ENCODE results near the gene GRID1.
"Not testable (repeated sequence)": the region's sequence is repeated elsewhere in the genome, so short reads cannot be mapped to it uniquely, and the experiment has no call there.

GRID1 gene

DNA sequence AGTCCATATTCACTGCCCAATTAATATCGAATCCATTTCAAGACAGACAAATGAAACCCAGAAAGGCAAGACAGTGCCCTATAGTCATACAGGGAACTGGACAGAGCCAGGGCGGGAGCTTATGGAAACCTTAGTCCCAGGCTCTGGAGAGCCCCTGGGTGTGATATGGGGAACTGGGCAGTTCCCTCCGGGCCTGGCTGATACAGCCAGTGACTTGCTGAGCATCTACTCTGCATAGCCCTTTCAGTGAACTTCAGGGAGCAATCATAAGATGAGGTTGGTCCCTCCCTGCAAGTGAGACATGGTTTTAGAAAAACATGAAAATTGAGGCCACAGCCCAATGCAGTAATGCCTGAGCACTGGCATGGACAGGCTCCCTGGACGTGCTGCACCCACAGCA lies 241.9 kb downstream of the GRID1 start:
- DNase-seq = no peak

DNA sequence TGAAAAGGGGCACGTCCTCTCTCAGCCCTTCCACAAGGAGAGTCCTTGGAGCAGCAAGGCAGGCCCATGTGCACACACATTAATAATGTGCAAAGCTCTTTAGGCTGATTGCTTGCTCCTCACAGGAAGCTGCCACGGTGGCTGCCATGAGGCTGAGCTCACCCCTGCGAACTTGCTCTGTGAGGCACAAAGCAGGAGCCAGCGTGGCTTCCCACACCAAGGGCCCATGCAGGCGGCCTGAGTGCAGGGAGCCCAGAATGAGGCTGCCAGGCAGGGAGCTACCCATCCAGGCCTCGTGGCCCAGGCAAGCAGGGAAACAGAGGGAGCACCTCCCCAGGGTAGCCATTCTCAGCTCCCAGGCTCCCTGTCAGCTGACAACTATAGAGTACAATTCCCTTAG lies 242.9 kb downstream of the GRID1 start:
- DNase-seq = no peak

DNA sequence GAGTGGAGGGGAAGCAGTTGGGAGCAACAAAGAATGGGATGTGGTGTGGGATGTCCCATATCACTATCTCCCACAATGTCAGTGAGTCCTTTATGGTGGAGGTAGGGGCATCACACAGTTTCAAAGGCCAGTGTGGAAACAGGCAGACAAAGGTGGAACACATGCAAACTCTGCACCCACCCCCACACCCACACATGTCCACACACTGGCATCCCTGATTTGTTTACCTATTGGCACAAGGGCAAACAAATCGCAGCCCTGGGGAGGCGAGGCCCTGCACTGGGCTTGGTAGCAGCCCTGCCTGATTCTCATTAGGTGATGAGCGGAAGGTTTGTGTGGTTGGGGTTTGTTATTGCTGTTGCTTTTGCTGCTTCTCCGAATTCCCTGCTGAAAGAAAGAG lies 243.3 kb downstream of the GRID1 start:
- DNase-seq = no peak

DNA sequence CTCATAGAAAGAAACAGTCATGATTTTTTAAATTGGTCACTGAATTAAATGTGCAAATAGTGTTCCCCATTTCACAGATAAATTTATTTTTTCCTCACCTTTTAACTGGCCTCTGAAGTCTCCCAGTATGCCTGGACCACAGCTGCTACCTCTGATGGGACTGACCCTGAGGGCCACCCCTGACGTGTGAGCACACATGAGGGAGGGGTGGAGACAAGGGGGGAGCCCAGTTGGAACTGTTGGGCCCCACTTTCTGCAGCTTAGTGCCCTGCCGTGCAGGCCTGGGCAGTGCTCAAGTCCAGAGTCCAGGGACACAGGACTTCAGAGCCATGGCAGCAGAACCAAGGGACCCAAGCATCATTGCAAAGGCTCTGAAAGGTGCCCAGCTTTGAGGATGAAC lies 243.9 kb downstream of the GRID1 start:
- DNase-seq = no peak

DNA sequence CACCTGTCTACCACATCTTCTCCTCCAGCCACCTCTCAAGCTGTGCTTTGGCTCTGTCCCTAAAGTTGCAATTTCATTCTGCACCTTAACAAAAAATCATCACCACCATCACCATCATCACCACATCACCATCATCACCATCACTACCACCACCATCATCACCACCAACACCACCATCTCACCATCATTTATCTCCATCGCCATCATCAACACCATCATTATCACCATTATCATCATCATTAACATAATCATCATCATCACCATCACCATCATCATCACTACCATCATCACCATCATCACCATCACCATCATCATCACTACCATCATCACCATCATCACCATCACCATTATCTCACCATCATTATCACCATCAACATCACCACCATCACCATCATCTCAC lies 245.4 kb downstream of the GRID1 start:
- no peak for DNase-seq

DNA sequence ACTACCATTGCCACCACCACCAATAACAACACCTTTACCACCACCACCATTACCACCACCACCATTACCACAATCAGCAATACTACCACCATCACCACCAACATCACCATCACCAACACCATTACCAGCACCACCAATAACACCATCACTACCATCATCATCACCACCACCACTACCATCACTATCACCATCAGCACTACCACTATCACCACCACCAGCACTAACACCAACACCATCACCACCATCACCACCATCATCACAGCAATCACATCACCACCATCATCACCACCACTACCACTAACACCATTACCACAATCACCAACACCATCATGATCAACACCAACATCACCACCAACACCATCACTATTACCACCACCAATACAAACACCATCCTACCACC lies 249.5 kb downstream of the GRID1 start:
- no peak for DNase-seq

DNA sequence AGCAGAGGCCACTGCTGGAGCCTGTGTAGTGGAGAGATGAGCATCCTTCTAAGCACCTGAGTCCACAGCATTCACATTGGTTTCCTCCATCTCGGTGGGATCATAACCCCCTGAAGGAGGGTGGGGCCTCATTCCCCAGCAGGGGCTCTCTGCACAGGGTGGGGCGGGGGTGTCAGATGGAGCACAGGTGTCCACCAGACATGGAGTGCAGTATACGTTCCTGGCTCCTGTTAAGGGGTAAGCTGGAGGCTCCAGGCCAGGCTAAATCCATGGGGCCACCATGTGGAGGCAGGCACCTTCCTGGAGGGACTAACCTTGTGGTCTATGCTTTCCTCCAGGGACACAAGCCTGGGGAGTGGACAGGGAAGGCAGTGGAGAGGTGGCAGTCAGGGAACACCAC lies 252.6 kb downstream of the GRID1 start:
- no peak for DNase-seq

DNA sequence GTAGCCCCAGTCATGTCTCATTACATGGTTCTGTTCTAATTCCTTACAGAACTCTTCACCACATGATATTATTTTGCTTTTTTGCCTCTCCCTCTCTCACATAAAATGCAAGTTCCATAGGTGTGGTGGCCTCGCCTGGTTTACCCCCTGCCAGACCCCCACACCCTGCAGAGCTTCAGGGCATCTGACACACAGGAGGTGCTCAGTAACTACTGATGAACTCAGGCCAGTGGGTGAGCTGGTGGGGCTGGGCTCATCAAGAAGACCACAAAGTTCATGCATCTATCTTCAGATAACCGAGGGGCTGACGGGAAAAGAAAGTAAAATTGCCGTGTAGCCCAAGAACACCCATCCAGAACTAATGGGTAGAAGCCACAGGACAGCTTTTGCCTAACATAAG lies 253.1 kb downstream of the GRID1 start:
- DNase-seq = no peak

DNA sequence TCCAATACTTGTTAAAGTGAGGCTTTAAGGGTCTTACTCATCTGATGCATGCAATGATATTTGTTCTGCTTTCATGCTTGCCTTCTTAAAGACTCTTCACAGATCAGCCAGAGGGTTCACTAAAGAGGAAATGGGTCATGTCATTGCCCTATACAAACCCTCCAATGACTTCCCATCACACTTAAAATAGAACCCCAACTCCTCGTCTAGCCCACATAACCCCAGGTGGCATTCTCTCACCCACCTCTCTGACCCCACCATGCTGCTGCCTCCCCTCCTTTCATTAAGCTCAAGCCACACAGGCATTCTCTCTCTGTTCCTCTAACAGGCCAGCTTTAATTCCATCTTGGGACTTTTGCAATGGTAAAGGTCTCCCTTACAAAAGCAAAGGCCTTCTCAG lies 253.6 kb downstream of the GRID1 start:
- no peak for DNase-seq

DNA sequence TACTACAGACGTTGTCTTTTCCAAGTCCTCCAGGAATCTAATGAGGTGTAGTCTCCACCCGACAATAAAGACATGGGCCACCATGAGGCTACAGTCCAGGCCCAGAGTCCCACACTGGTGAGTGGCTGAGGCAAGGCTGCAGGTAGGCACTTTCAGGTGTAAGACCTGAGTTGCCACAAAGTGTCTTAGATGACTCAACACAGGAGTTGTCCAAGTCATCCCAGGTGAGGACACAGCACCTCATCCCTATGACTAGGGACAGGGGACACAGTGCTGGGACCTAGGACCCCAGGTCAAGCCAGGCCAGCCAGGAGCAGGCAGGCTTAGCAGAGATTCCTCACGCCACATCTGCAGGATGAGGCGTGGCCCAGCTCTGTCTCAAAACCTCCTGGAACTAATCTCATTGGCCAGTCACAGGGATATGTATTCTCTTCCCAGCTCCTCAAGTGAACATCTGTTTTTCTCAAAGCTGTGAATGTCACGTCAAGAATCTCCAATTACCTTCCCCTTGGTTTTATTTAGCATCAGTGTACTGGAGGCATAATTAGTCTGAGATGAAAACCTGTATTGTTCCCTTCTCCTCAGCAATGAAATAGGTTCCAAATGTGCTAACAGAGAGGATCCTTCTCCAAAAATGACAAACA lies 254.6 kb downstream of the GRID1 start:
- DNase-seq = no peak

DNA sequence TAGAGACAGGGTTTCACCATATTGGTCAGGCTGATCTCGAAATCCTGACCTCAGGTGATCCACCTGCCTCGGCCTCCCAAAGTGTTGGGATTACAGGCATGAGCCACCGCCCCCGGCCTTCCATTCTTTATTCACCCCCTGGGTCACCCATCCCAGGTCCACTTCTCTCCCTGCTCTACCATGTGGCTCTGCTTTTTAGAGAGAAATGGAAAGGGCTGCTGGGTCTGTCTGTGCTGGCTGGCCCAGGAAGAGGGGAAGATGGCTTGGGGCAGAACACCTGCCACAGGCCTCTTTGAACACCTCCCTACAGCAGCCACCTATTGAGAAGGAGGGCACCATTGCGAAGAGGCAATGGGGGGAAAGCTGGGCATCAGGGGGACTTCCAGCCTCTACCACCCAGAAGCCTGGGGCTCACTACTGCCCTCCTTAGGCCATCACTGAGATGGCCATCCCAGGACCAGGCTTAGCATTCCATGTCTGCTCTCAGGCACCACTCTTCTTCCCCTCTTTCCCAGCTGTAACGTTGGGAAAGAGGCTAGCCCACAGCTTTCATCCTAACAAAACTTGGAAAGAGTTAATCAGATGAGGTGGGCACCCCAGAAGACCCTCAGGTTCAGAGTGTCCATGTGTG lies 256.3 kb downstream of the GRID1 start:
- DNase-seq = no peak

DNA sequence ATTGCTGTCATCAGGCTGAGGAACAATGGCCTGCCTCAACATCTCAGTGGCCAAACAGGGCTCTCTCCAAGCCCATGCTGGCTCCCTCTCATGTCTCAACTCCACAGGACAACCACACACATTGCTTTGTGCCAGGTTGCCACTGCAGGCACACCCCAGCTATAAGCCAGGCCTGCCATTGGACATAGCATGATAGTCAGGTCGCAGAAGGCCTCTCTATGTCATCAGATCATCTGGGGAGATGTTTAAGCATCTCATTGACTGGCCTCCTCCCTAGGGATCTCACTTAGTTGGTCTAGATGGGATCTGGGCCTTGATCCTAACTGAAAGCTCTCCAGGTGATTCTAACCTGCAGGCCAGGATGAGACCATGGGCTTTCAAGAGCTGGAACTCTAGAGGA lies 257.2 kb downstream of the GRID1 start:
- no peak for DNase-seq

DNA sequence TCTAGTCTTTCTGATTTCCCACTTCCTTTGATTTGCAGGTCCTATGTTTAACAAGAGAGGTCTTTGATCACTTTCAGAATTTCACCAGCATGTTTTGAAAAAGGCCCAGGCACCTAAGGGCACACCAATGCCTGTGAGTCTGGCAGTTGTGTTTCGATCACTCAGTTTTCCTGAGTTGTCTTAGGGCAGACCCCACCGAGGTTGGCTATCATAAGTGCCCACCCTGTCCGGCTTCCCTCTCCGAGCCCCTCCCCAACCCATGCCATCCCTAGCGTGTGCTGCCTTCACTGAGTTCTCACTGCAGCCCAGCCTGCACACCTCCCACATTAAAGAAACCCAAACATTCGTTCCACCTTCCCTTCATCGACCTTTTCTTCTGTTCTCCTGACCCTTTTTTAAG lies 257.9 kb downstream of the GRID1 start:
- DNase-seq = no peak

DNA sequence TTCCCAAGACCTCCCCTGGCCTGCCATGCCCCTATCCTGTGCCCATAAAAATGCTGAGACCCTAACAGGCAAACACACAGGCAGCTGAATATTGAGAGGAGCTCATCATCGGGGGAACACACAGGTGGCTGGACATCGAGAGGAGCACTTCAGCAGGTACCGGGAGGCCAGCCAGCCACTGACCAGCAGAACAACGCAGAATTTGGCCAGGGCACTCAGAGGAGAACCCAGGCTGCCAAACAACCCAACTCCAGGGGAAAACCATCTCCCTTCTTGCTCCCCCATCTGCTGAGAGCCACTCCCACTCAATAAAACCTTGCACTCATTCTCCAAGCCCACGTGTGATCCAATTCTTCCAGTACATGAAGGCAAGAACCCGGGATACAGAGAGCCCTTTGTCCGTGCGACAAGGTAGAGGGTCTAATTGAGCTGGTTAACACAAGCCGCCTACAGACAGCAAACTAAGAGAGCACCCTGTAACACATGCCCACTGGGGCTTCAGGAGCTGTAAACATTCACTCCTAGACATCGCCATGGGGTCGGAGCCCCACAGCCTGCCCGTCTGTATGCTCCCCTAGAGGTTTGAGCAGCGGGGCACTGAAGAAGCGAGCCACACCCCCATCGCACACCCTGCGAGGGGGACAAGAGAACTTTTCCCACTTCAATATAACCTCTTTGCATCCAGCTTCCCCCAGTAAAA lies 258.8 kb downstream of the GRID1 start:
- DNase-seq = not testable (repeated sequence)

DNA sequence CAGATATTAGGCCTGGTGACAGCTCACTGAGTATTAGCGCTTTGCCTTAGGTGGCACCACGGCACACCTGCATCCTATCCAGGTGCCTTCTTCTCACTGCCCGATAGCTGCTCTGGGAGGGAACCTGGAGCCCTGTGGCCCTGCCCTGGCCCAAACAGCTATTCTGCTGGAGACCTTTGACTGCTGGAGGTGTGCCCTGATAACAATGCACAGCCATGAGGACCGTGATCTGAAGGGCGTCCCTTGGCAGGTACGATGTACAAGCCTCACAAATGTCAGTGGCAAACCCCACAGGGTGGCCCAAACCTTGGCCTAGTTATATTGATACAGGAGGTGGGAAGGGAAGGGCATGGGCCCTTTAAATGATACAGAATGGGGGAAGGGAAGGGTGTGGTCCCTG lies 259.5 kb downstream of the GRID1 start:
- no peak for DNase-seq

DNA sequence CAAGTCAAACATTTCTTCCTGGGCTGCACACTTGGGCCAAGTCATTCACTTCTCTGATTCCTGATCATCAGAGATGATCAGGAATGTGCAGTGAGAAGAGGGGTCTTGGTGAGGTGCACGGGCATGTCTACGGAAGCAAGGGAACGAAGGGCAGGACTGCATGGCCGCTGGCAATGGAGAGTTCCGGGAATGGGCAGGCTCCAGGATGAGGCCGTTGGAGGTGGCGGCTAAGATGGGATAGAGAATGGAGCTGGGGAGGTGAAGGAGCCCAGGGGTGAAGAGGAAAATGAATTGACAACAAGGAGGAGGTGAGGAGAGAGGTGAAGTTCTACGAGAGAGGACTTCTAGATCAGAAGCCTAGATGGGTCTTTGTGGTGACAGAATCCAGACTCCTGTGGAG lies 260.0 kb downstream of the GRID1 start:
- no peak for DNase-seq

DNA sequence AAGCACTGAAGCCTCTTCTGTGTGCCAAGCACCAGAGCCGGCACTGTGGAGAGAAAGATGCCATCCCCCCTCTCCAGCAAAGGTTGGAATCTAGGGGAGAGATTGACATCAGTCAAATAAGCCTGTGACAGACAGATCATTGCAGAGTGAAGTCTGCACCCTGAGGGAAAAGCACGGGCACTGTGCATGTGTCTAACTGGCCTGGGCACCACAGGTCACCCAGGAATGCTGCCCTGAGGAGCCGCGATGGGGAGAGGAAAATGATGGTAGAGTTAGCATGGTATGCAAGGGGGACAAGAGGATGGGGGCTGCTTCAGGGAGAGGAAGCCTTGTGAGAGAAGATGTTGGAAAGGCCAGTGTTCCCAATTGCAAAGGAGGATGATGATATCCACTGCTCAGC lies 261.0 kb downstream of the GRID1 start:
- no peak for DNase-seq

DNA sequence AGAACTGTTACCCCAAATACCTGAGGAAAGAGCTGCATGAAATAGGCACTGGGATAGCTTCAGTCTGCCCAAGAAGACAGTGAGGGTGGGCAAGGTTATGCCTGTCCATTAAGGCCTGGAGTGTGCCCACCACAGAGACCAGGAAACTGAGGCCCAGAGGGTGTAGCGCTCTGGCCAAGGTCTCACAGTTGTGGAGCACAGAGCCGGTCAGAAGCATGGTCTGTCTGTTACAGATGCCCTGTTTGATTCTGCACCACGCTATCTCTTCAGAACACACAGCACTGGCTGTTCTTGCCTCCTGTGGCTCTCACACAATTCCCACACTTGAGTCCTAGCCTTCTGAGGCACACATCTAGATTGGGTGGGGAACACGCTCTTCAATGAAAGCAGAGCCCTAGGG lies 261.4 kb downstream of the GRID1 start:
- no peak for DNase-seq

DNA sequence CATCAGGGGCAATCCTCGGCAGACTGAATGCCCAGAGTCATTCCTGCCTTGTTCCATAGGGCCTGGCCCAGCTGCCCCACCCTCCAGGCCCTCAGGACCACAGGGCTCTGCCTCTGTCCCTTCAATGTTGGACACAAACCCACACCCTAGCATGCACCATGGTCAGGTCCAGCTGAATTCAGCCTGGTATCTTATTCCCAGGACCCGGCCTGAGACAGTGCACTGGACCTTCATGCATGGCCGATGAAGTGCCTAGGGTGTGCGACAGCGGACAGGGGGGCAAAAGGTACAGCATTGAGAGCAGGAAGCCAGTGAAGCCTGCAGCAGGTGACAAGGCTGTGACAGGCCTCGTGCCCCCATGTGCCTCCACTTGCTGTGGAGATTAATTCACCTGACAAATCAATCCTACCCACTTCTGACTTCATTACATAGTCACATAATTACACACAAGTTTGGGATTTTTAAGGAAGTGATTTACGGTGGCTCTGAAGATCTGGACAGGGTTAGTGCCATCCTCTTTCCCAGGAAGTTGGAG lies 261.9 kb downstream of the GRID1 start:
- no peak for DNase-seq

DNA sequence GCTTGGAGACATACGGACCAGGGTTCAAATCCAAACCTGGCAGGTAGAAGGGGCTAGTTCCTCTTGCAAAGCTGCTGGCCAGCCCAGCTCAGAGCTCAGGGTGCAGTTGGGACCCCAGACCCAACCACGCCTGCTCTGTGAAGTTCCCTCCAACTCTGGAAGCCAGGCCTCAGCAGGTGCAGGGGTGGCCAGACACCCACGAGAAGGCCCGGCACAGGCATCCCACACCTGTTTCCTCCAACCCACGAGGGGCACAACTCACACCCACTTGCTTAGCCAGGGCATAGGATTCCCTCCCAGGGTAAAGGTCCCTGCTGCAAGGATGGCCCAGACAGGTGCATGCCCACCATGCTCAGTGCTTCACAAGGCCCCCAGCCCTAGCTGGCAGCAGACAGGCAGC lies 262.4 kb downstream of the GRID1 start:
- DNase-seq = no peak

DNA sequence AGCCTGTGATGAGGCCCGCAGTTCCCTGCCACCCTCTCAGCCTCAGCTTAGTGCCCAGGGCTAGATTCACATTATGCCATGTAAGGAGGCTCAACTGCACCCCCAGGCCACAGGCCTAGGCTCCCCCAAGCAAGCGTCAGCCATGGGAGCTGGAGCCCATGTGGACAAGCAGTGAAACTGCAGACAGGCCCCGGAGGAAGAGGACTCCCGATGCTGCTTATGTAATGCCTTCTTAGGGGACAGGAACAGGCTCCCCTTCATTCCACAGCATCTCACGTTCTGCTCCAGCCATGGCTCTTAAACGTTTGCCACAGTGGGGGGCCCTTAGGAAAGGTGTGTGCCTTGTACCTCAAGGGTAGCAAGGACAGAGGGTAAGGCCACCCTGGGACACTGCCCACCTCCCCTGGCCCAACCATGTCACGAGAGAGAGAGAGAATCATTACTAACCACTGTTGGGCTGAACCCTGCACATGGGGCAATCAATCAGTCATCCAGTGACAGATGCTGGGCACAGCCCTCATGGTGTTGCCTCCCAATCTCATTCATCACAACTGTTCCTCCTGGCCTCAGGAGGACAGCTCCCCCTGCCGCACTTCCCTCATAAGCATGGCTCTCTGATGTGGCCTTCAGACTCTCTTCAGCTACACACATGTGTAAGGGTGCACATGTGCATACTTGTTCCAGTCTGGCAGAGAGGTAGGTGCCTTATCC lies 263.0 kb downstream of the GRID1 start:
- no peak for DNase-seq

DNA sequence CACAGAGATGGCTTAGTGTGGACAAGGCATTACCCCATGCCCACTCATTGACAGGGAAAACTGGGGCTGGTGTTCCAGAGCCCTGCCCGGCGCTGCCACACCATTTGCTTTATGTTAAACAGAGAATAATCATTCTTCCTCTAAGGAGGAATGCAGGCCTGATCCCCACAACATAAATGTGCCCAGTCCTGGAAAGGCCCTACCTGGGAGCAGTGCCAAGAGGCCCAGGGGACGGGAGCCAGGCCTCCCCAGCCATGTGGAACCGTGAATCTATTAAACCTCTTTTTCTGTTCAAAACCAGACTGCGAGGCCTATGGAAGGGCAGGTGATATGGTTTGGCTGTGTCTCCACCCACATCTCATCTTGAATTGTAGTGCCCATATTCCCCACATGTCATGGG lies 264.1 kb downstream of the GRID1 start:
- no peak for DNase-seq

DNA sequence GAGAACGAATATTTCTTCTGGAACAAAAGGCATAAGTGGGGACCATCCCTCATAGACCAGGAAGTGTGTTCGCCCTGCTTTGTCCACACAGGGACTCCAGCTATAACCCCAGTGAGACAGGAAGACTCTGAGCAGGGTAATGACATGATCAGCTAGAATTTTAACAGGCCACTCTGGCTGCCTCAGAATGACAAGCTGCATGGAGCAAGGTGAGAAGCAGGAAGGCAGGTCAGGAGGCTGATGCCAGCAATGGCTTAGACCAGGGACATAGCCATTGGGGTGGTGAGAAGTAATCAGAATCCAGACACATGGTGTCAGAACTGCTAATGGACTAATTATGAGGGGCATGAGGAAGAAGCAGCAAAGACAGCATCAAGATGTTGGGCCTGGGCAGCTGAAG lies 264.6 kb downstream of the GRID1 start:
- no peak for DNase-seq

DNA sequence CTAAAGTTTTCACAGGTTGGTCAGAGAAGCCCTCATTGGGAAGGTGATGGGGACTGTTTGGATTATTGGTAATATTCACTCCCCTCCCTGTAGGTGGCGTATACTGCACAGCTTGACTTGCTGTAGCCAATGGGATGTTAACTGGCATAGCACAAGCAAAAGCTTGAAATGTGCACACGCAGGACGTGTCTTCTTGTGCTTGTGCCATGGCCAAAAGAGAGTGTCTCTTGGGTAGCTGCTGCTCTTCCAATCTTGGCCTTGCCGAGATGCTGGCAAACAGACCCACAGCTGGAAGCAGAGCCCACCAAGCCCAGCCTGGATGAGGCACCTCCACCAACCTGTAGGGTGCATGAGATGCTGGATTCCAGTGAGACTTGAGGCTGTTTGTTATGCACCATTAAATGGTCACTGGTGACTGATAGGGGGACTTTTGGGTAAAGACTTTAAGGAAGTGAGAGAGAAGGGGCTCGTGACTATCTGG lies 266.0 kb downstream of the GRID1 start:
- no peak for DNase-seq

All from NCI-H774 (cell line).